BE2C (cell line): ENCODE data around the gene SELENOK.

Experiments
- DNase-seq: peaks from one replicate; pipeline ENCODE4 v3.0.0-alpha.2; 2020
- H3K27me3 ChIP-seq: fragments of 250-450 bp; sonication (Bioruptor Pico); 2 replicates; pipeline ENCODE4 v1.5.1; 2020; ENCODE audit warnings: mild to moderate bottlenecking
- H3K36me3 ChIP-seq: fragments of 250-450 bp; sonication (Bioruptor Pico); 2 replicates; pipeline ENCODE4 v1.5.1; 2020; ENCODE audit warnings: mild to moderate bottlenecking
- H3K4me1 ChIP-seq: fragments of 250-450 bp; sonication (Bioruptor Pico); 2 replicates; pipeline ENCODE4 v1.5.1; 2020
- H3K4me3 ChIP-seq: 2 replicates; pipeline ENCODE4 v1.5.1; 2011; ENCODE audit warnings: low read depth, low read length
- H3K9me3 ChIP-seq: fragments of 250-450 bp; sonication (Bioruptor Pico); 2 replicates; pipeline ENCODE4 v1.5.1; 2020
- CTCF ChIP-seq: IDR thresholded peaks from 2 replicates; pipeline ENCODE4 v1.5.1; 2012; ENCODE audit warnings: mild to moderate bottlenecking, low read depth, low read length

The SELENOK gene

GRCh38 chr3:53834429-53835095, 57.1 kb downstream of the SELENOK start:
- TF ChIP-seq CTCF = no peak
- Histone ChIP-seq H3K36me3 (no peaks in the 10 kb centered on the region), H3K4me3 (no peak overlapping the region), H3K27me3 (no peaks in the 10 kb centered on the region), H3K4me1 (no peaks in the 10 kb centered on the region), H3K9me3 (no peaks in the 10 kb centered on the region)
- no peak for DNase-seq
